MG63 (cell line): ENCODE data around the gene SUSD5. TPM values are rescaled to one million over a fixed set of nuclear protein-coding genes. Genes with fewer than 3 reads are reported as not detected.
A peak's percentile ranks its signal among the peaks of the same experiment; 100 is the strongest.
"Not testable (repeated sequence)": the region's sequence is repeated elsewhere in the genome, so short reads cannot be mapped to it uniquely, and the experiment has no call there.

Experiments
- DNase-seq: peaks from one replicate; pipeline ENCODE4 v3.0.0-alpha.2; 2020
- H3K27me3 ChIP-seq: fragments of 250-450 bp; sonication (Bioruptor Pico); 2 replicates; pipeline ENCODE4 v1.5.1; 2020; ENCODE audit warnings: mild to moderate bottlenecking, moderate library complexity
- H3K36me3 ChIP-seq: fragments of 250-450 bp; sonication (Bioruptor Pico); 2 replicates; pipeline ENCODE4 v1.5.1; 2020; ENCODE audit warnings: mild to moderate bottlenecking, moderate library complexity
- H3K4me3 ChIP-seq: fragments of 250-450 bp; sonication (Bioruptor Pico); 2 replicates; pipeline ENCODE4 v1.5.1; 2020; ENCODE audit warnings: mild to moderate bottlenecking, moderate library complexity
- H3K9me3 ChIP-seq: fragments of 250-450 bp; sonication (Bioruptor Pico); 2 replicates; pipeline ENCODE4 v1.5.1; 2020; ENCODE audit warnings: mild to moderate bottlenecking, moderate library complexity
- total RNA-seq: library from RNA; depleted of rRNA; stranded (reverse); fragments of >200 nt; shearing (Covaris generic); gene quantifications from 2 replicates; pipeline ENCODE4 v1.2.3, GENCODE V29; 2014; ENCODE audit warnings: low replicate concordance

SUSD5 gene
- total RNA-seq, 1 experiment from 2014 or later, result 4.2 TPM

GRCh38 chr3:33171580-33171979 is 47.0 kb downstream of the SUSD5 start:
- H3K9me3 ChIP-seq, result no peaks in the 10 kb centered on the region
- no peaks in the 10 kb centered on the region for H3K27me3 ChIP-seq
- DNase-seq, result no peak
- no peak overlapping the region for H3K4me3 ChIP-seq
- H3K36me3 ChIP-seq, result no peaks in the 10 kb centered on the region

- DNase-seq, result no peak
- no peaks in the 10 kb centered on the region for H3K27me3 ChIP-seq
These were observed 48.1 kb downstream of the SUSD5 start for GRCh38 chr3:33170531-33170930.

GRCh38 chr3:33167716-33168336 is 50.8 kb downstream of the SUSD5 start:
- H3K4me3 ChIP-seq, result no peak overlapping the region
- H3K9me3 ChIP-seq, result no peaks in the 10 kb centered on the region
- H3K36me3 ChIP-seq, result no peaks in the 10 kb centered on the region
- no peaks in the 10 kb centered on the region for H3K27me3 ChIP-seq
- no peak for DNase-seq

More at GRCh38 chr3:33170531-33170930, 48.1 kb downstream of the SUSD5 start:
- Histone ChIP-seq H3K4me3 (no peak overlapping the region), H3K9me3 (no peaks in the 10 kb centered on the region), H3K36me3 (no peaks in the 10 kb centered on the region)

GRCh38 chr3:33167284-33167683 is 51.3 kb downstream of the SUSD5 start:
- no peak overlapping the region for H3K4me3 ChIP-seq
- no peaks in the 10 kb centered on the region for H3K36me3 ChIP-seq
- H3K9me3 ChIP-seq, result no peaks in the 10 kb centered on the region
- no peaks in the 10 kb centered on the region for H3K27me3 ChIP-seq
- no peak for DNase-seq

GRCh38 chr3:33166095-33166494 is 52.5 kb downstream of the SUSD5 start:
- Histone ChIP-seq H3K9me3 (no peaks in the 10 kb centered on the region), H3K4me3 (no peak overlapping the region), H3K36me3 (no peaks in the 10 kb centered on the region), H3K27me3 (no peaks in the 10 kb centered on the region)
- no peak for DNase-seq

- Histone ChIP-seq H3K36me3 (no peaks in the 10 kb centered on the region), H3K4me3 (no peak overlapping the region), H3K9me3 (no peaks in the 10 kb centered on the region), H3K27me3 (no peaks in the 10 kb centered on the region)
- no peak for DNase-seq
These were observed 53.2 kb downstream of the SUSD5 start for GRCh38 chr3:33165372-33165771.

- H3K4me3 ChIP-seq, result not testable (repeated sequence)
These were observed 56.0 kb downstream of the SUSD5 start for GRCh38 chr3:33162621-33163020.

GRCh38 chr3:33159981-33160380 is 58.6 kb downstream of the SUSD5 start:
- Histone ChIP-seq H3K36me3 (no peaks in the 10 kb centered on the region), H3K27me3 (no peaks in the 10 kb centered on the region), H3K9me3 (no peaks in the 10 kb centered on the region), H3K4me3 (no peak overlapping the region)
- no peak for DNase-seq

More at GRCh38 chr3:33162621-33163020, 56.0 kb downstream of the SUSD5 start:
- DNase-seq, H3K27me3 ChIP-seq, H3K36me3 ChIP-seq, H3K9me3 ChIP-seq: not testable (repeated sequence)

- H3K9me3 ChIP-seq, result no peaks in the 10 kb centered on the region
- no peak overlapping the region for H3K4me3 ChIP-seq
- no peaks in the 10 kb centered on the region for H3K36me3 ChIP-seq
- no peaks in the 10 kb centered on the region for H3K27me3 ChIP-seq
- no peak for DNase-seq
These were observed 59.4 kb downstream of the SUSD5 start for GRCh38 chr3:33159234-33159633.

- H3K36me3 ChIP-seq, result no peaks in the 10 kb centered on the region
- H3K9me3 ChIP-seq, result no peaks in the 10 kb centered on the region
- no peaks in the 10 kb centered on the region for H3K27me3 ChIP-seq
- no peak overlapping the region for H3K4me3 ChIP-seq
- no peak for DNase-seq
These were observed 63.3 kb downstream of the SUSD5 start for GRCh38 chr3:33155301-33155700.

- H3K36me3 ChIP-seq, result no peaks in the 10 kb centered on the region
- H3K4me3 ChIP-seq, result no peak overlapping the region
- H3K9me3 ChIP-seq, result no peaks in the 10 kb centered on the region
- no peak for DNase-seq
- no peaks in the 10 kb centered on the region for H3K27me3 ChIP-seq
These were observed 64.8 kb downstream of the SUSD5 start for GRCh38 chr3:33153782-33154181.

GRCh38 chr3:33152363-33153360 is 65.9 kb downstream of the SUSD5 start:
- no peaks in the 10 kb centered on the region for H3K27me3 ChIP-seq
- H3K4me3 ChIP-seq, result no peak overlapping the region
- no peaks in the 10 kb centered on the region for H3K36me3 ChIP-seq
- peak; percentile 9 for DNase-seq
- H3K9me3 ChIP-seq, result no peaks in the 10 kb centered on the region

GRCh38 chr3:33149342-33149741 is 69.3 kb downstream of the SUSD5 start:
- H3K36me3 ChIP-seq, result no peaks in the 10 kb centered on the region
- DNase-seq, result no peak

GRCh38 chr3:33146791-33147445 is 71.7 kb downstream of the SUSD5 start:
- Histone ChIP-seq H3K4me3 (no peak overlapping the region), H3K36me3 (peaks cover 3% of the 10 kb centered on the region), H3K9me3 (no peaks in the 10 kb centered on the region), H3K27me3 (no peaks in the 10 kb centered on the region)
- DNase-seq, result no peak

More at GRCh38 chr3:33149342-33149741, 69.3 kb downstream of the SUSD5 start:
- no peaks in the 10 kb centered on the region for H3K9me3 ChIP-seq
- H3K4me3 ChIP-seq, result no peak overlapping the region
- H3K27me3 ChIP-seq, result no peaks in the 10 kb centered on the region

- Histone ChIP-seq H3K27me3 (no peaks in the 10 kb centered on the region), H3K36me3 (peaks cover 3% of the 10 kb centered on the region)
- DNase-seq, result no peak
These were observed 72.6 kb downstream of the SUSD5 start for GRCh38 chr3:33145901-33146580.

GRCh38 chr3:33145221-33145900 is 73.2 kb downstream of the SUSD5 start:
- peaks cover 3% of the 10 kb centered on the region for H3K36me3 ChIP-seq
- H3K9me3 ChIP-seq, result no peaks in the 10 kb centered on the region
- DNase-seq, result no peak
- no peak overlapping the region for H3K4me3 ChIP-seq
- no peaks in the 10 kb centered on the region for H3K27me3 ChIP-seq

More at GRCh38 chr3:33145901-33146580, 72.6 kb downstream of the SUSD5 start:
- Histone ChIP-seq H3K4me3 (no peak overlapping the region), H3K9me3 (no peaks in the 10 kb centered on the region)
